Colonic mucosa (tissue), 4 donors: ENCODE data around the gene IBTK. TPM values are rescaled to one million over a fixed set of nuclear protein-coding genes. Genes with fewer than 3 reads are reported as not detected.

Experiments
- DNase-seq: peaks from one replicate; pipeline ENCODE4 v3.0.0-alpha.2; 2020
- H3K27ac ChIP-seq: fragments of 200-600 bp; one replicate; pipeline ENCODE4 v1.8.0; 2021
- H3K27me3 ChIP-seq: fragments of 200-600 bp; one replicate; pipeline ENCODE4 v1.8.0; 2021
- H3K36me3 ChIP-seq: fragments of 200-600 bp; one replicate; pipeline ENCODE4 v1.8.0; 2021
- H3K4me1 ChIP-seq: fragments of 200-600 bp; one replicate; pipeline ENCODE4 v1.8.0; 2021; ENCODE audit warnings: mild to moderate bottlenecking
- H3K4me3 ChIP-seq: fragments of 200-600 bp; one replicate; pipeline ENCODE4 v1.8.0; 2021
- H3K9ac ChIP-seq, 2 donors: one replicate each; pipeline ENCODE4 v1.7.0; 2013; ENCODE audit warnings: control low read depth in 2 of 2, low read depth in 2 of 2, low read length in 2 of 2
- H3K9me3 ChIP-seq: fragments of 200-600 bp; one replicate; pipeline ENCODE4 v1.8.0; 2021
- intact Hi-C: fragments of 100-400 bp; cut with DNase I; formaldehyde crosslinking; loops from one replicate; pipeline ENCODE4 v1.14.1; 2022
- total RNA-seq, 2 donors: library from RNA; stranded (reverse); fragmentation: NEBNext Ultra II Directional in 1 of 2; extraction: Animal tissue kit (Norgen Biotek cat#: 25700) in 1 of 2; gene quantifications; one replicate each; pipeline ENCODE4 v1.2.1, GENCODE V29; 2021
- TF ChIP-seq, protein P1 (sequence below): fragments of 200-600 bp; IDR thresholded peaks from one replicate; pipeline ENCODE4 v1.8.0; 2022; ENCODE audit warnings: antibody characterized with exemption, mild to moderate bottlenecking
- donor health status: healthy.
- donor health status: DM: no; HTN: no; CAD: no.
- donor health status: DM: no; HTN: no; CAD: no.

IBTK gene
- total RNA-seq, 2 donors from 2014 or later = 37.5 to 39.8 TPM

- Histone ChIP-seq H3K9me3 (no peaks in the 10 kb centered on the region), H3K27ac (no peak overlapping the region), H3K4me3 (no peak overlapping the region), H3K4me1 (no peaks in the 10 kb centered on the region), H3K9ac (no peak overlapping the region), H3K27me3 (no peaks in the 10 kb centered on the region), H3K36me3 (peaks cover 14% of the 10 kb centered on the region)
- intact Hi-C loops = no loop called here
- TF ChIP-seq, protein P1, sequence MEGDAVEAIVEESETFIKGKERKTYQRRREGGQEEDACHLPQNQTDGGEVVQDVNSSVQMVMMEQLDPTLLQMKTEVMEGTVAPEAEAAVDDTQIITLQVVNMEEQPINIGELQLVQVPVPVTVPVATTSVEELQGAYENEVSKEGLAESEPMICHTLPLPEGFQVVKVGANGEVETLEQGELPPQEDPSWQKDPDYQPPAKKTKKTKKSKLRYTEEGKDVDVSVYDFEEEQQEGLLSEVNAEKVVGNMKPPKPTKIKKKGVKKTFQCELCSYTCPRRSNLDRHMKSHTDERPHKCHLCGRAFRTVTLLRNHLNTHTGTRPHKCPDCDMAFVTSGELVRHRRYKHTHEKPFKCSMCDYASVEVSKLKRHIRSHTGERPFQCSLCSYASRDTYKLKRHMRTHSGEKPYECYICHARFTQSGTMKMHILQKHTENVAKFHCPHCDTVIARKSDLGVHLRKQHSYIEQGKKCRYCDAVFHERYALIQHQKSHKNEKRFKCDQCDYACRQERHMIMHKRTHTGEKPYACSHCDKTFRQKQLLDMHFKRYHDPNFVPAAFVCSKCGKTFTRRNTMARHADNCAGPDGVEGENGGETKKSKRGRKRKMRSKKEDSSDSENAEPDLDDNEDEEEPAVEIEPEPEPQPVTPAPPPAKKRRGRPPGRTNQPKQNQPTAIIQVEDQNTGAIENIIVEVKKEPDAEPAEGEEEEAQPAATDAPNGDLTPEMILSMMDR = no peak
- no peak for DNase-seq
These were observed 30.4 kb downstream of the IBTK start for GRCh38 chr6:82217018-82217586.

GRCh38 chr6:82216549-82216948 is 31.0 kb downstream of the IBTK start:
- H3K9ac ChIP-seq = no peak overlapping the region
- TF ChIP-seq, protein P1 = no peak
- peaks cover 14% of the 10 kb centered on the region for H3K36me3 ChIP-seq
- no peaks in the 10 kb centered on the region for H3K27me3 ChIP-seq
- intact Hi-C loops = no loop called here
- H3K9me3 ChIP-seq = no peaks in the 10 kb centered on the region
- H3K27ac ChIP-seq = no peak overlapping the region
- H3K4me1 ChIP-seq = no peaks in the 10 kb centered on the region
- no peak for DNase-seq
- no peak overlapping the region for H3K4me3 ChIP-seq

DNA sequence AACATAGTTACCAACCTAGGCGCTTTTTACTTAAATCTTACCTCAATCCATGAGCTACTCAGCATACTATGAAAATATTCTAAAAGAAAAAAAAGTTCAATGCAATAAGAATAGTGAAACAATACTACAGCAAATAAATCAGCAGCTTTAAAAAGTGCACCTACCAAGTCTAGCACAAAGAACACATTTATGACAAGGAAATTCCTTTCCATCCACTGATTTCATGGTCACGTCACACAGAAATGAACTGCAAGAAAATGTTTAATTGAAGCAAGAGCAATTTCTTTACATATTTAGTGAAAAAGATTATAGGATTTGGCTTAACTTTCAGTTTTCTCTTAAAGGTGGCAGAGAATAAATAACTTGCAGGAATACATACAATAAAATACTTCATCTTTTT is 36.2 kb downstream of the IBTK start:
- TF ChIP-seq, protein P1 = no peak
- DNase-seq = no peak
- intact Hi-C loops = no loop called here
- H3K9ac ChIP-seq = no peak overlapping the region
- H3K36me3 ChIP-seq = peaks cover 5% of the 10 kb centered on the region
- H3K27ac ChIP-seq = no peak overlapping the region
- H3K9me3 ChIP-seq = no peaks in the 10 kb centered on the region
- no peak overlapping the region for H3K4me3 ChIP-seq
- no peaks in the 10 kb centered on the region for H3K27me3 ChIP-seq
- H3K4me1 ChIP-seq = no peaks in the 10 kb centered on the region

GRCh38 chr6:82208913-82209312 is 38.6 kb downstream of the IBTK start:
- no peaks in the 10 kb centered on the region for H3K4me1 ChIP-seq
- H3K27ac ChIP-seq = no peak overlapping the region
- no peaks in the 10 kb centered on the region for H3K9me3 ChIP-seq
- TF ChIP-seq, protein P1 = no peak
- no peaks in the 10 kb centered on the region for H3K27me3 ChIP-seq
- H3K4me3 ChIP-seq = no peak overlapping the region
- no peak overlapping the region for H3K9ac ChIP-seq
- intact Hi-C loops = no loop called here
- no peaks in the 10 kb centered on the region for H3K36me3 ChIP-seq
- no peak for DNase-seq

DNA sequence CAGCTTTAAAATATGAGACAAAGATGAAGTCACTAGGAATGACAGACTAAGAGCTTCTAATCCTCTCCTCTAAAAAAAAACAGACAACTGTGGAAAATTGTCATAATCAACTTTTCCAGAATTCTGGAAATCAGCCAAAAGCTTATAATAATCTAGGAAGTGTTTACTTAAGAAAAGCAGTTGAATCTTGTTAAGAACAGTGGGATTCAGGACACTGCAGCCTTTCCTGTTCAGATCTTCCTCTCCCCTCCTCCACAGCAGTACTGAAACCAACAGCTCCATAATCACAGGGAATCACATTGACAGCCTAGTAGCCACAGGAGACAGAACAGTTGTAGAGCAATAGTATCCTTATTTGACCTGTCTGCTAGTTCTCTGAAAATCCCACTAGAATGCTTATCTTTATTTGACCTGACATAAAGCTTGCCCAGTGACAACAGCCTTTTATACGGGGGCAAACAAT is 41.6 kb downstream of the IBTK start:
- H3K4me1 ChIP-seq = no peaks in the 10 kb centered on the region
- peaks cover 9% of the 10 kb centered on the region for H3K36me3 ChIP-seq
- H3K27me3 ChIP-seq = no peaks in the 10 kb centered on the region
- no peak for DNase-seq
- no peaks in the 10 kb centered on the region for H3K9me3 ChIP-seq
- no peak overlapping the region for H3K9ac ChIP-seq
- intact Hi-C loops = no loop called here
- TF ChIP-seq, protein P1 = no peak
- no peak overlapping the region for H3K27ac ChIP-seq
- no peak overlapping the region for H3K4me3 ChIP-seq
